ENCODE data around the gene TASOR2.

DNA sequence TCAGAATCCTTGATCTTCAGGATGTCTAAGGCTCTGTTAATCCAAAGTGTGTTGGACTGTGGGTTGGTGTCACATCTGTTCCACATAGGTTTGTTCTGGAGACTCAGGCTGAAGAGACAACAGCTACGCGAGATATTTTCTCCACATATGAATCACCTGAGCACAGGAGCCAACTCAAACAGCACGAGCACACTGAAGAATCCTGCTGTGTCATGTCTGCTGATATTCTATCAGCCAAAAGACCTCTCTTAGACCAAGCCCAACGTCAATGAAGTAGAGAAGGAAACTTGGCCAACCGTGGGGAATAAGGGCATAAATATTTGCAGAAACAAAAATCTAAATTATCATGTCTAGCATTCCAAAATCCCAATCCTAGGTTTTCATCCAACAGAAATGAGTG is 2.7 kb upstream of the TASOR2 start:
- TF ChIP-seq EZH2 (optimal IDR thresholded peaks at IDR 0.05; ENCODE audit: low read depth, low read length) (no peak), EZH2phosphoT487 (IDR thresholded peaks at IDR 0.05; ENCODE audit: low read length) (no peak)
- TF ChIP-seq, protein P1, sequence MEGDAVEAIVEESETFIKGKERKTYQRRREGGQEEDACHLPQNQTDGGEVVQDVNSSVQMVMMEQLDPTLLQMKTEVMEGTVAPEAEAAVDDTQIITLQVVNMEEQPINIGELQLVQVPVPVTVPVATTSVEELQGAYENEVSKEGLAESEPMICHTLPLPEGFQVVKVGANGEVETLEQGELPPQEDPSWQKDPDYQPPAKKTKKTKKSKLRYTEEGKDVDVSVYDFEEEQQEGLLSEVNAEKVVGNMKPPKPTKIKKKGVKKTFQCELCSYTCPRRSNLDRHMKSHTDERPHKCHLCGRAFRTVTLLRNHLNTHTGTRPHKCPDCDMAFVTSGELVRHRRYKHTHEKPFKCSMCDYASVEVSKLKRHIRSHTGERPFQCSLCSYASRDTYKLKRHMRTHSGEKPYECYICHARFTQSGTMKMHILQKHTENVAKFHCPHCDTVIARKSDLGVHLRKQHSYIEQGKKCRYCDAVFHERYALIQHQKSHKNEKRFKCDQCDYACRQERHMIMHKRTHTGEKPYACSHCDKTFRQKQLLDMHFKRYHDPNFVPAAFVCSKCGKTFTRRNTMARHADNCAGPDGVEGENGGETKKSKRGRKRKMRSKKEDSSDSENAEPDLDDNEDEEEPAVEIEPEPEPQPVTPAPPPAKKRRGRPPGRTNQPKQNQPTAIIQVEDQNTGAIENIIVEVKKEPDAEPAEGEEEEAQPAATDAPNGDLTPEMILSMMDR (IDR thresholded peaks at IDR 0.05; ENCODE audit: low read length) = no peak

All from MM.1S (cell line).